Measurements from ENCODE around the gene NUP37.

- TF ChIP-seq CTCF (conservative IDR thresholded peaks at IDR 0.05; ENCODE audit: low read length) (no peak), EZH2phosphoT487 (IDR thresholded peaks at IDR 0.05; ENCODE audit: borderline replicate concordance) (no peak)
These were observed 68.4 kb downstream of the NUP37 start for GRCh38 chr12:102051431-102051965.
